HFFc6 (cell line): ENCODE measurements around the gene SPEF1. TPM values are rescaled to one million over a fixed set of nuclear protein-coding genes. Genes with fewer than 3 reads are reported as not detected.

Experiments used
- DNase-seq: peaks from one replicate; pipeline ENCODE4 v3.0.0-alpha.2; 2018
- H3K27ac Mint-ChIP-seq: 2 replicates; pipeline ENCODE4 v1.8.0; 2020; ENCODE audit warnings: mild to moderate bottlenecking, mixed read lengths
- H3K27me3 Mint-ChIP-seq: 2 replicates; pipeline ENCODE4 v1.8.0; 2021; ENCODE audit warnings: mild to moderate bottlenecking, moderate library complexity, mixed read lengths; ENCODE audit not compliant: insufficient read depth
- H3K36me3 Mint-ChIP-seq: 2 replicates; pipeline ENCODE4 v1.8.0; 2021; ENCODE audit warnings: low read depth, mixed read lengths
- H3K4me1 Mint-ChIP-seq: 2 replicates; pipeline ENCODE4 v1.8.0; 2020; ENCODE audit warnings: low read depth, mixed read lengths
- H3K4me3 Mint-ChIP-seq: 2 replicates; pipeline ENCODE4 v1.8.0; 2020; ENCODE audit warnings: mild to moderate bottlenecking, moderate library complexity, mixed read lengths
- H3K9me3 Mint-ChIP-seq: 2 replicates; pipeline ENCODE4 v1.8.0; 2020; ENCODE audit warnings: mild to moderate bottlenecking, mixed read lengths
- total RNA-seq, 6 experiments: library from RNA; stranded (reverse); fragmentation: NEBNext Ultra II Directional; extraction: Animal tissue kit (Norgen Biotek cat#: 25700); gene quantifications; 2 replicates in 1 of 6; 3 replicates in 5 of 6; pipeline ENCODE4 v1.2.3, GENCODE V29; 2021
- TF ChIP-seq, protein P1 (sequence below): fragments of 200-600 bp; sonication (generic); IDR thresholded peaks from 2 replicates; pipeline ENCODE4 v1.5.0; 2021; ENCODE audit warnings: antibody characterized with exemption, mild to moderate bottlenecking

SPEF1 gene
- total RNA-seq, 6 experiments from 2014 or later: 0.19 to 0.48 (median 0.36) TPM; not detected in 1

DNA sequence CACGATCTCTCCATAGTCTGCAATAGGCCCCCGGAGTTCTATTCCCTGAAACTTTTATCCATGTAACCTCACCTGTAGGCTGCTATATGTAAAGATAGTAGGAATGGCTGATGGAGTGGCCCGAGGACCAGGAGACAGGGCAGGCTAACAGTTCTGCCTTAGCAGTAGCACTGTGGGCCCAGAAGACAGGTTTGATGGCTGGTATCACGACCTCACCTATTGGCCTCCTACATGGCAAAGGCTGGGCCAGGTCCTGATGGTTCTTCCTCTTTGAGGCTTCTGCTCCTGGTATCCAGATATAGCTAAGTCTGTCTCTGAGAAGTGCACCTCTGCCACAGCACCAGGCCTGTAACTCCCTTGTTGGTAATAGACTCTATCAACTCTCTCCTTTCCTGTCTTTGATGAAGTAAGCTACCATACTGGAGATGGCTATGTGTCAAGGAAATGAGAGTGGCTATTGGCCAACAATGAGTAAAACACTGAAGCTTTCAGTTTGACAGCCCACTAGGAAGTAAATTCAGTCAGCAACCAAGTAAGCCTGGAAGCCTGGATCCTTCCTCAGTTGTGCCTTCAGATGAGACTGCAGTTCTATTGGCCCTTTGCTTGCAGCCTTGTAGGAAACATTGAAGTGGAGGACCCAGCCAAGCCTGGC, 5.7 kb downstream of the SPEF1 start:
- Mint-ChIP-seq H3K4me3 (no peak overlapping the region), H3K36me3 (no peaks in the 10 kb centered on the region), H3K27me3 (peaks cover 3% of the 10 kb centered on the region; the same call in 1 of the 2 replicates), H3K9me3 (no peaks in the 10 kb centered on the region), H3K4me1 (peaks cover 10% of the 10 kb centered on the region), H3K27ac (no peak overlapping the region)
- no peak for DNase-seq
- TF ChIP-seq, protein P1, sequence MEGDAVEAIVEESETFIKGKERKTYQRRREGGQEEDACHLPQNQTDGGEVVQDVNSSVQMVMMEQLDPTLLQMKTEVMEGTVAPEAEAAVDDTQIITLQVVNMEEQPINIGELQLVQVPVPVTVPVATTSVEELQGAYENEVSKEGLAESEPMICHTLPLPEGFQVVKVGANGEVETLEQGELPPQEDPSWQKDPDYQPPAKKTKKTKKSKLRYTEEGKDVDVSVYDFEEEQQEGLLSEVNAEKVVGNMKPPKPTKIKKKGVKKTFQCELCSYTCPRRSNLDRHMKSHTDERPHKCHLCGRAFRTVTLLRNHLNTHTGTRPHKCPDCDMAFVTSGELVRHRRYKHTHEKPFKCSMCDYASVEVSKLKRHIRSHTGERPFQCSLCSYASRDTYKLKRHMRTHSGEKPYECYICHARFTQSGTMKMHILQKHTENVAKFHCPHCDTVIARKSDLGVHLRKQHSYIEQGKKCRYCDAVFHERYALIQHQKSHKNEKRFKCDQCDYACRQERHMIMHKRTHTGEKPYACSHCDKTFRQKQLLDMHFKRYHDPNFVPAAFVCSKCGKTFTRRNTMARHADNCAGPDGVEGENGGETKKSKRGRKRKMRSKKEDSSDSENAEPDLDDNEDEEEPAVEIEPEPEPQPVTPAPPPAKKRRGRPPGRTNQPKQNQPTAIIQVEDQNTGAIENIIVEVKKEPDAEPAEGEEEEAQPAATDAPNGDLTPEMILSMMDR: no peak

DNA sequence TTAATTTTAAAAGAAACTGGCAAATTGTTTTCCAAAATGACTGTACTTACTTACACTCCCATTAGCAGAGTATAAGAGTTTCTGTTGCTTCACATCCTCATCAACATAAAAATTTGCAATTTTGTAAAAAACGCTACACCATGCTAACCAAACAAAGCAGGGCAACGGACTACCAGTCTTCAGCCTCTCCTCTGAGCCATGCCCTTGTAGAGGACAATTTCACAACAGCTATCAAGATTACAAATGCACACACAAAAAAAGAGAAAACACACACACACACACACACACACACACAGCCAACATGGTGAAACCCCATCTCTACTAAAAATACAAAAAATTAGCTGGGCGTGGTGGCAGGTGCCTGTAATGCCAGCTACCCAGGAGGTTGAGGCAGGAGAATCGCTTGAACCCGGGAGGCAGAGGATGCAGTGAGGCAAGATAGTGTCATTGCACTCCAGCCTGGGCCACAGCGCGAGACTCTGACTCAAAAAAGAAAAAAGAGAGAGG, 9.6 kb downstream of the SPEF1 start:
- H3K9me3 Mint-ChIP-seq: no peaks in the 10 kb centered on the region
- H3K4me3 Mint-ChIP-seq: no peak overlapping the region
- no peak for DNase-seq
- no peaks in the 10 kb centered on the region for H3K36me3 Mint-ChIP-seq
- H3K27ac Mint-ChIP-seq: no peak overlapping the region
- TF ChIP-seq, protein P1: no peak
- H3K27me3 Mint-ChIP-seq: peaks cover 3% of the 10 kb centered on the region; the same call in 1 of the 2 replicates
- peaks cover 18% of the 10 kb centered on the region for H3K4me1 Mint-ChIP-seq

DNA sequence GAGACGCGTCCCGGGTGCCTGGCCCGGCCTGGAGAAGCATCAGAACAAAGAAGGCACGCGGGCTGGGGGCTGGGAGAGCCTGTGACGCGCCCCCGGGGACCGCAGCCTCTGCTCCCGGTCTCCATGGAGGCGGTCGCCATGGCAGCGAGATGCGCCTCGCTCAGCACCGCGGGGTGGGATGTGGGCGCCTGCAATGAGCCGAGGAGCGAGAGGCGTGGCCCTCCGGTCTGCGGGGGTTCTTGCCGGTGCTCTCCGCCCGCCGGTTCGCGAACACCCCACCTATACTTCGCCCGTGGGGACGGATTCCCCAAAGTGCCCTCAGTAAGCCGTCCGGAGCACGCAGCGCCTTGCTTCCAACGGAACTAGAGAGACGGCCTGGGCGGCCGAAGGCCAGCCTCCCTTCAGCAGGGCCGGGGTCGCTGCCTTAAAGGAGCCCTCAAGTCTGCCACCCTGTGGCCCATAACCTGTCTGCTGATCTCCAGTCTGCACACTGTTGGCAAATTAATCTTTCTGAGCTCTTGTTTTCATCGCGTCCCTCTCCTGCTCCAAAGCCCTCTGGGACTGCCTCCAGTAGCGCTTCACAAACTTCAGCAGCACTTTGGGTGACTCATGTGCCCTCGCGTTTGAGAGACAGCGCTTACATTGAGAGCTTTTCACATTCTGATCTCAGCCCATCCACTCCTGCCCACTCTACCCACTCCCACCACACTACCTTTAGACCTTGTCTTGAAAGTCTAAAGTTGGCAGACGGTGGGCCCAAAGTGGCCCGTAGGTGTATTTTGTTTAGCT, 12.7 kb downstream of the SPEF1 start:
- Mint-ChIP-seq H3K27me3 (no peaks in the 10 kb centered on the region), H3K36me3 (no peaks in the 10 kb centered on the region), H3K4me3 (peak overlapping the region; percentile 92), H3K27ac (peak overlapping the region; percentile 87), H3K9me3 (no peaks in the 10 kb centered on the region), H3K4me1 (peaks cover 41% of the 10 kb centered on the region)
- TF ChIP-seq, protein P1: peak; percentile 68
- DNase-seq: peak; percentile 84

DNA sequence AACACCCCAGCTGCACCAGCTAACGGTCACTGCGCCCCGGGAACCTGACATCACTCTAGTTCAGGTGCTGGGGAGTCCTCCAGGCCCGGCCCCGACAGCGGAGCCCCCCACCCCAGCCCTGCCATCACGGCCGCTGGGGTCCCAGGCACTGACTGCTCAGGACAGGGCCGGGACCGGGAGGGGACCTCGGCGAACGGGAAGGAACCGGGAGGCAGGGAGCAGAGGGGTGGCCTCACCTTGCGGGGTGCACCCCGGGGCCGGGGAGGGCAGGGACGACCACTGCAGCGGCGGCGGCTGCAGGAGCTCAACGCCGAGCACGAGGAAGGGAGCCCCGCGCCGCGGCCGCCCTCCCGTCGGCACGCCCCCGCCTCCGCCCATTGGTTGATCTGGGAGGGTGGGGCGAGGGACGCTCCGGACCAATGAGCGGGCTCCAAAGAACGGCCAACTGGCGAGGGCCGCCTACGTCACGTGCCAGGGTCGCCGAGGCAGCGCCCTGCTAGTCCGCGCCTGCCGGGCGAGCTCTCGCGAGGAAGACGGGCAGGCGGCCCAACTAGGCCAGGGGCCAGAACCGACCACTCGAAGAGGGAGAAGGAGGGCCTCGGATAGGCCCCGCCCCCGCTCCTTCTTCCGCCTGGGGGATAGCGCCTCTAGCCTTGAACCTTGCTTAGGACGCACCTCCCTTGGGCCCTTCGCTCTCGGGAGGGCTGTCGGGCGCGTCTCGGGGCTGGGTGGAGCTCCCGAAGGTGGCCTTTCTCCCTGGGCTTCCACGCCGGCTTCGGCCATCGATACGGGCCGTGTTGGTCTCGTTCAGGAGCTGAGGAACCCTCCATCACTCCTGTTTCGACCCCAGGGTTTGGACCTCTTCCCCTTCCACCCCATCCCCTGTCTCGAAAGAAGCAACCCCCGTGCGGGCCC, 13.6 kb downstream of the SPEF1 start, which contains the start of gene ADISSP:
Gene ADISSP (minus strand): TSS at position 327 of the 915 bp plus-strand sequence. CDS start 7,653 bp downstream, outside the sequence.
- H3K4me3 Mint-ChIP-seq: peak within 1 kb of the TSS; percentile 92
- H3K4me1 Mint-ChIP-seq: peaks cover 41% of the 10 kb centered on the region
- peak within 1 kb of the TSS; percentile 87 for H3K27ac Mint-ChIP-seq
- DNase-seq: peak; percentile 98
- no peaks in the 10 kb centered on the region for H3K27me3 Mint-ChIP-seq
- H3K9me3 Mint-ChIP-seq: no peaks in the 10 kb centered on the region
- TF ChIP-seq, protein P1: no peak
- peaks cover 1% of the 10 kb centered on the region; the same call in 1 of the 2 replicates for H3K36me3 Mint-ChIP-seq

- TF ChIP-seq, protein P1: no peak
These were observed 14.2 kb downstream of the SPEF1 start for GRCh38 chr20:3767110-3767426.

More at GRCh38 chr20:3767110-3767426, 14.2 kb downstream of the SPEF1 start:
- H3K36me3 Mint-ChIP-seq: peaks cover 4% of the 10 kb centered on the region; the same call in 1 of the 2 replicates
- H3K4me1 Mint-ChIP-seq: peaks cover 41% of the 10 kb centered on the region
- DNase-seq: no peak
- no peaks in the 10 kb centered on the region for H3K27me3 Mint-ChIP-seq
- H3K9me3 Mint-ChIP-seq: no peaks in the 10 kb centered on the region
- H3K27ac Mint-ChIP-seq: peak overlapping the region; percentile 45; the same call in 1 of the 2 replicates
- peak overlapping the region; percentile 92 for H3K4me3 Mint-ChIP-seq
